Ascending aorta (tissue), 2 donors: ENCODE results near the gene PRR35. TPM values are rescaled to one million over a fixed set of nuclear protein-coding genes. Genes with fewer than 3 reads are reported as not detected.

Source experiments
- DNase-seq, 2 donors: peaks; one replicate each; pipeline ENCODE4 v3.0.0-alpha.2; 2019; ENCODE audit warnings: low spot score in 2 of 2
- H3K27ac ChIP-seq, 2 donors: fragments of 200-600 bp; sonication (generic); one replicate each; pipeline ENCODE4 v1.5.1; 2016 to 2017; ENCODE audit warnings: mild to moderate bottlenecking in 1 of 2
- H3K27me3 ChIP-seq: fragments of 200-600 bp; sonication (generic); one replicate; pipeline ENCODE4 v1.5.1; 2017
- H3K36me3 ChIP-seq, 2 donors: fragments of 200-600 bp; sonication (generic); one replicate each; pipeline ENCODE4 v1.5.1; 2016
- H3K4me1 ChIP-seq, 2 donors: fragments of 200-600 bp; sonication (generic); one replicate each; pipeline ENCODE4 v1.5.1; 2016 to 2017; ENCODE audit warnings: mild to moderate bottlenecking in 1 of 2
- H3K4me3 ChIP-seq, 2 donors: fragments of 200-600 bp; sonication (generic); one replicate each; pipeline ENCODE4 v1.5.1; 2016 to 2017; ENCODE audit warnings: mild to moderate bottlenecking in 1 of 2
- H3K9me3 ChIP-seq, 2 donors: fragments of 200-600 bp; sonication (generic); one replicate each; pipeline ENCODE4 v1.5.1; 2016
- CTCF ChIP-seq, 3 experiments: fragments of 200-600 bp in 2 of 3; fragments of 450-650 bp in 1 of 3; sonication (generic) in 2 of 3; IDR thresholded peaks; one replicate each; pipeline ENCODE4 v1.5.1; 2016 to 2019; ENCODE audit warnings: antibody characterized with exemption in 3 of 3, mild to moderate bottlenecking in 1 of 3, moderate library complexity in 1 of 3
- intact Hi-C: fragments of 100-400 bp; cut with DNase I; formaldehyde crosslinking; loops from one replicate; pipeline ENCODE4 v1.15.1; 2023
- total RNA-seq: library from RNA; depleted of rRNA; stranded (reverse); fragments of >200 nt; gene quantifications from one replicate; pipeline ENCODE4 v1.1.0, GENCODE V29; 2016

PRR35 gene
- total RNA-seq, 1 donor from 2014 or later: not detected

- Histone ChIP-seq H3K4me1 (peaks cover 14 to 34% of the 10 kb centered on the region in 2 donors), H3K36me3 (peaks cover 4 to 7% of the 10 kb centered on the region in 2 donors), H3K9me3 (no peaks in the 10 kb centered on the region), H3K4me3 (peak overlapping the region; percentile 66 to 88), H3K27me3 (no peaks in the 10 kb centered on the region), H3K27ac (peak overlapping the region; percentile 95 to 99)
- no peak for DNase-seq
- intact Hi-C loops: loop anchor here (2.0 to 5.0 kb wide), 4 partner anchors 43 to 293 kb away; partner anchors contain the start of genes FAM234A, METTL26, PGAP6 and PIGQ
- no peak for TF ChIP-seq CTCF (IDR thresholded peaks at IDR 0.05)
Observed at GRCh38 chr16:525520-526180, 34.5 kb upstream of the PRR35 start.

GRCh38 chr16:526181-527014 lies 33.8 kb upstream of the PRR35 start:
- no peak for TF ChIP-seq CTCF (IDR thresholded peaks at IDR 0.05)
- Histone ChIP-seq H3K4me3 (peak overlapping the region; percentile 66 to 88), H3K4me1 (peaks cover 14 to 34% of the 10 kb centered on the region in 2 donors), H3K27me3 (no peaks in the 10 kb centered on the region), H3K27ac (peak overlapping the region; percentile 95 to 99), H3K36me3 (no peaks in the 10 kb centered on the region), H3K9me3 (no peaks in the 10 kb centered on the region)
- no peak for DNase-seq
- intact Hi-C loops: loop anchor here (1.0 to 5.0 kb wide), 6 partner anchors 42 to 294 kb away; partner anchors contain the start of genes FAM234A, METTL26, MRPL28 and PGAP6

- Histone ChIP-seq H3K9me3 (no peaks in the 10 kb centered on the region), H3K27ac (peak within 1 kb of the TSS; percentile 95 to 99), H3K4me3 (peak within 1 kb of the TSS; percentile 66 to 88), H3K27me3 (no peaks in the 10 kb centered on the region), H3K36me3 (no peaks in the 10 kb centered on the region), H3K4me1 (peaks cover 14 to 34% of the 10 kb centered on the region in 2 donors)
- peak; percentile 18 to 55 (median 29) for TF ChIP-seq CTCF (IDR thresholded peaks at IDR 0.05)
- intact Hi-C loops: loop anchor here (1.0 to 5.0 kb wide), 6 partner anchors 42 to 295 kb away; partner anchors contain the start of genes FAM234A, METTL26, MRPL28 and PGAP6
- DNase-seq: peak; percentile 43 to 92
Observed at GRCh38 chr16:527015-527903, 32.9 kb upstream of the PRR35 start, which contains the start of gene CAPN15. TSS of gene CAPN15 (plus strand) at chr16:527712. CDS start at chr16:546839, 19,127 bp downstream.

GRCh38 chr16:528111-529011 lies 31.8 kb upstream of the PRR35 start:
- Histone ChIP-seq H3K27ac (peak overlapping the region; percentile 54 to 78), H3K4me1 (peaks cover 14 to 34% of the 10 kb centered on the region in 2 donors), H3K9me3 (no peaks in the 10 kb centered on the region), H3K4me3 (peak overlapping the region; percentile 66 to 88), H3K36me3 (no peaks in the 10 kb centered on the region), H3K27me3 (no peaks in the 10 kb centered on the region)
- intact Hi-C loops: loop anchor here (5.0 kb wide), 2 partner anchors 146 to 296 kb away; partner anchors contain the start of genes FAM234A and PGAP6
- no peak for DNase-seq
- TF ChIP-seq CTCF (IDR thresholded peaks at IDR 0.05): no peak
